Calu3 (cell line): ENCODE measurements around the gene FOXP1. TPM values are rescaled to one million over a fixed set of nuclear protein-coding genes. Genes with fewer than 3 reads are reported as not detected.
"Not testable (repeated sequence)": the region's sequence is repeated elsewhere in the genome, so short reads cannot be mapped to it uniquely, and the experiment has no call there.

Experiments used
- BruUV-seq: library from RNA; stranded (reverse); fragments of 400-500 nt; replicated peaks from 2 replicates; lab custom pipeline; 2021; lab: Mats Ljungman, UMichigan
- CTCF ChIA-PET: fragments of 300-600 bp; sonication (Branson Sonifier 250); formaldehyde crosslinking; loops from one replicate; lab custom pipeline; 2022; ENCODE audit warnings: antibody characterized with exemption; lab: Charles Lee
- DNase-seq: peaks from one replicate; pipeline ENCODE4 v3.0.0; 2022
- H3K27ac Mint-ChIP-seq: one replicate; pipeline ENCODE4 v1.8.0; 2022; ENCODE audit warnings: mixed read lengths; ENCODE audit not compliant: unreplicated experiment
- H3K27me3 Mint-ChIP-seq: one replicate; pipeline ENCODE4 v1.8.0; 2022; ENCODE audit warnings: mixed read lengths; ENCODE audit not compliant: unreplicated experiment
- H3K36me3 Mint-ChIP-seq: one replicate; pipeline ENCODE4 v1.8.0; 2022; ENCODE audit warnings: mild to moderate bottlenecking, moderate library complexity, mixed read lengths; ENCODE audit not compliant: insufficient read depth, unreplicated experiment
- H3K4me1 Mint-ChIP-seq: one replicate; pipeline ENCODE4 v1.8.0; 2022; ENCODE audit warnings: mild to moderate bottlenecking, low read depth, mixed read lengths; ENCODE audit not compliant: unreplicated experiment
- H3K4me3 Mint-ChIP-seq: one replicate; pipeline ENCODE4 v1.8.0; 2022; ENCODE audit warnings: mild to moderate bottlenecking, low read depth, moderate library complexity, mixed read lengths; ENCODE audit not compliant: unreplicated experiment
- H3K9me3 Mint-ChIP-seq: one replicate; pipeline ENCODE4 v1.8.0; 2022; ENCODE audit warnings: low read depth, mixed read lengths; ENCODE audit not compliant: unreplicated experiment
- intact Hi-C: fragments of 100-400 bp; cut with micrococcal nuclease; formaldehyde crosslinking; loops from one replicate; pipeline ENCODE4 v1.10.0; 2022; ENCODE audit not compliant: unreplicated experiment
- total RNA-seq: library from RNA; stranded (reverse); gene quantifications from 2 replicates; pipeline ENCODE4 v1.2.3, GENCODE V29; 2022
- TF ChIP-seq, protein P1 (sequence below): fragments of 200-600 bp; IDR thresholded peaks from one replicate; pipeline ENCODE4 v1.8.0; 2022; ENCODE audit warnings: antibody characterized with exemption; ENCODE audit not compliant: unreplicated experiment

The FOXP1 gene
- total RNA-seq, 1 experiment from 2014 or later = 82.8 TPM

DNA sequence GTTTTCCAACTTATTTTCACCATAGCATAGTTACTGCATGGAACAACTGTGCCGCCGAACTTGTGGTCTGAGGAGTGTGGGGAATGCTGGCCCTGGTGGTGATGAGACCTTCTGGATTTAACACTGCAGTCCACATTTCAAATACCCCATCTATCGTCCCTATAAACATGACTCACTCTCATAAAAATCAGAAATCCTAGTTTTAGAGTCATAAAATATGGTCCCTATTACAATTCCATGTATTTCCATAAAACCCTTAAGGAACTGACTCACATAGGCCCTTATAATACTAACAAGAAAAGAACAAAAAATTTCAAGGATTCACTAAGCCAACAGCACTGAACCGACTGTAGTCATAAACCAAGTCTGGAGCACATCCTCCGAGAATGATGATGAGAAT lies 147.2 kb downstream of the FOXP1 start:
- H3K9me3 Mint-ChIP-seq = no peaks in the 10 kb centered on the region
- H3K36me3 Mint-ChIP-seq = no peaks in the 10 kb centered on the region
- no peak overlapping the region for H3K4me3 Mint-ChIP-seq
- H3K4me1 Mint-ChIP-seq = no peaks in the 10 kb centered on the region
- intact Hi-C loops = no loop called here
- H3K27me3 Mint-ChIP-seq = no peaks in the 10 kb centered on the region
- DNase-seq = no peak
- CTCF ChIA-PET = no interaction called here
- TF ChIP-seq, protein P1, sequence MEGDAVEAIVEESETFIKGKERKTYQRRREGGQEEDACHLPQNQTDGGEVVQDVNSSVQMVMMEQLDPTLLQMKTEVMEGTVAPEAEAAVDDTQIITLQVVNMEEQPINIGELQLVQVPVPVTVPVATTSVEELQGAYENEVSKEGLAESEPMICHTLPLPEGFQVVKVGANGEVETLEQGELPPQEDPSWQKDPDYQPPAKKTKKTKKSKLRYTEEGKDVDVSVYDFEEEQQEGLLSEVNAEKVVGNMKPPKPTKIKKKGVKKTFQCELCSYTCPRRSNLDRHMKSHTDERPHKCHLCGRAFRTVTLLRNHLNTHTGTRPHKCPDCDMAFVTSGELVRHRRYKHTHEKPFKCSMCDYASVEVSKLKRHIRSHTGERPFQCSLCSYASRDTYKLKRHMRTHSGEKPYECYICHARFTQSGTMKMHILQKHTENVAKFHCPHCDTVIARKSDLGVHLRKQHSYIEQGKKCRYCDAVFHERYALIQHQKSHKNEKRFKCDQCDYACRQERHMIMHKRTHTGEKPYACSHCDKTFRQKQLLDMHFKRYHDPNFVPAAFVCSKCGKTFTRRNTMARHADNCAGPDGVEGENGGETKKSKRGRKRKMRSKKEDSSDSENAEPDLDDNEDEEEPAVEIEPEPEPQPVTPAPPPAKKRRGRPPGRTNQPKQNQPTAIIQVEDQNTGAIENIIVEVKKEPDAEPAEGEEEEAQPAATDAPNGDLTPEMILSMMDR = no peak
- no TSS peak for BruUV-seq
- H3K27ac Mint-ChIP-seq = no peak overlapping the region

DNA sequence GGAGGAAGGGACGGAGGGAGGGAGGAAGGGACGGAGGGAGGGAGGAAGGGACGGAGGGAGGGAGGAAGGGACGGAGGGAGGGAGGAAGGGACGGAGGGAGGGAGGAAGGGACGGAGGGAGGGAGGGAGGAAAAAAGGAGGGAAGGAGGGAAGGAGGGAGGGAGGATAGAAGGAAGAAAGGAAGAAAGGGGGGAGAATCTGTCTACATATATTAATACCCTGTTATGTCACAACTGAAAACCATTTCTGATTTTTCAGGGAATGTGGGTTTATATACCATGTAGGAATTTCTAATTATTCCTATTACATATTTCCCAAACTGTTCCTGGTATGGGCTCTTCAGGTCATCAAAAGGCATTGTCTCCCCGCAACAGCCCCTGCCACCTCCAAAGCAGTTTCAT lies 147.7 kb downstream of the FOXP1 start:
- intact Hi-C loops = not testable (repeated sequence)

DNA sequence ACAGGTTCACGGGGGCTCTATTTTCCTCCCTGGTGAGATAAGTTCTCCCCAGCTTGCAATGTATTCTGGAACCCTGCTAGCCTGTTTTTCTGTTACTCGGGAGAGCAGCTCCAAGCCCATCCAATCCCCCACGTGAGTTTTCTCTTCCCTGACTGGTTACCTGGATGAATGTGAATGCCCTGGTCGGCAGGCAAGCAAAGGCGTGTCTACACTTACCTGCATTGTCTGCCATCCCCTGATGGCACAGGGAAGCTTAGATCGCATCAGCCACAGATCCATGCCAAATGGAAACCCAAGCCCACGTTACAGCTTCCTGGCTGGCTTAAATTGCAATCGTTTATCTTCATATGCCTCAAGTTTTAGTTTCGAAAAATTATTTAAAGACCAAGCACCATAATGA lies 149.9 kb downstream of the FOXP1 start:
- Mint-ChIP-seq H3K27ac (no peak overlapping the region), H3K36me3 (no peaks in the 10 kb centered on the region), H3K27me3 (no peaks in the 10 kb centered on the region), H3K4me3 (no peak overlapping the region), H3K9me3 (no peaks in the 10 kb centered on the region), H3K4me1 (peaks cover 7% of the 10 kb centered on the region)
- CTCF ChIA-PET = no interaction called here
- intact Hi-C loops = no loop called here
- TF ChIP-seq, protein P1 = no peak
- BruUV-seq = no TSS peak
- no peak for DNase-seq

More for the DNA sequence above, 147.7 kb downstream of the FOXP1 start:
- H3K4me1 Mint-ChIP-seq, H3K4me3 Mint-ChIP-seq, H3K27ac Mint-ChIP-seq, CTCF ChIA-PET, H3K36me3 Mint-ChIP-seq, H3K27me3 Mint-ChIP-seq, H3K9me3 Mint-ChIP-seq, BruUV-seq, DNase-seq: not testable (repeated sequence)

DNA sequence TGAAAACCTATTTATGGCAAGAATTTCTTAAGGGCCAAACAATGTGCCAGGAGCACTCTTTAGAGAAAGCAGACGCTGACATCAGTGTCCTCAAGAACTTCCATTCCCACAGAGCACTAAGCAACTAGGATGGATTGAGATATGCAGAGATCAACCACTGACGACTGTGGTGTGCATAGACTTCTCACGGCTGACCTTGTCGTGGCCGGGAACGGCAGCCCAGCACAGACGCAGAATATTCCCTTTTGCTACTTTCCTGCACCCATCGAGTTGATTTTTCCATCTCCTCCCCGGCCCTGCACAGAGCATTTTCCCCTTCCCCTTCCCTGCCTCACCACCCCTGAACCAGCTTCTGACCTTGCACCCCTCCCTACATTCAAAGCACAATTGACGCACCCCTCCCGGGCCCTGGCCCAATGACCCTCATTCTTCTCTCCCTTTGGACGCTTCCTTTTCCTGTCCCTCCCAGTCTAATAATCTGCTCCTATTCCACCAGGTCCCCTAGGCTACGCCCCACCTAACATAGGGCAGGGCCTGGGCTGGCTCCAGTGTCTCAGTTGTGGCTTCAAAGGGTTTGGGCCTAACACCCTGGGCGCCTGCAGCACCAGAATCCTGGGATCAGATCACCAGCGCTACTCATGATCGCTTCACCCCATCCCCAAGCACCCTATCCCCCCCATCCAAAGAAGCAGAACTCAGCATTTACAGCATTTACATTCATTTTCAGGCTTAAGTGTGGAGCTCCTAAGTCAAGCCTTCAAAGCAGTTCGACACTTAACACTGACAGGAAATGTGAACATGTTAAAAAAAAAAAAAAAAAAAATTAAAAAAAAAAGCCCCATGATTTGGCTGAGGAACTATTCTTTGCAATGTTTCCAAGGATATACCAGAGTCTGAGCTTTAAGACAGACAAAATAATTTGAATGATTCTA lies 151.2 kb downstream of the FOXP1 start:
- intact Hi-C loops = no loop called here
- TF ChIP-seq, protein P1 = no peak
- Mint-ChIP-seq H3K36me3 (no peaks in the 10 kb centered on the region), H3K27ac (no peak overlapping the region), H3K4me1 (peaks cover 18% of the 10 kb centered on the region), H3K9me3 (no peaks in the 10 kb centered on the region), H3K4me3 (no peak overlapping the region), H3K27me3 (no peaks in the 10 kb centered on the region)
- DNase-seq = no peak
- BruUV-seq = no TSS peak
- CTCF ChIA-PET = no interaction called here
